ENCODE measurements around the gene SIK3. TPM values are rescaled to one million over a fixed set of nuclear protein-coding genes. Genes with fewer than 3 reads are reported as not detected.

SIK3 gene
- total and polyA plus RNA-seq, 12 donors: 9.9 to 47.3 (median 36.5) TPM

GRCh38 chr11:116888024-116888423, 210.2 kb downstream of the SIK3 start:
- Histone ChIP-seq H3K27ac (peak overlapping the region in 6 of 10 donors; percentile 15 to 77 (median 60)), H3K27me3 (no peaks in the 10 kb centered on the region), H3K4me3 (no peak overlapping the region), H3K4me1 (peaks cover 0 to 36% (median 22%) of the 10 kb centered on the region in 9 donors), H3K36me3 (peaks cover 0 to 27% (median 0%) of the 10 kb centered on the region in 9 donors), H3K9me3 (no peaks in the 10 kb centered on the region)
- DNase-seq (no peak), ATAC-seq (peak in 4 of 8 donors; percentile 49 to 68 (median 52))
- 50 to 66% methylated on average over 5 of the region's 5 CpGs for WGBS, 2 donors
- TF ChIP-seq, protein P1, sequence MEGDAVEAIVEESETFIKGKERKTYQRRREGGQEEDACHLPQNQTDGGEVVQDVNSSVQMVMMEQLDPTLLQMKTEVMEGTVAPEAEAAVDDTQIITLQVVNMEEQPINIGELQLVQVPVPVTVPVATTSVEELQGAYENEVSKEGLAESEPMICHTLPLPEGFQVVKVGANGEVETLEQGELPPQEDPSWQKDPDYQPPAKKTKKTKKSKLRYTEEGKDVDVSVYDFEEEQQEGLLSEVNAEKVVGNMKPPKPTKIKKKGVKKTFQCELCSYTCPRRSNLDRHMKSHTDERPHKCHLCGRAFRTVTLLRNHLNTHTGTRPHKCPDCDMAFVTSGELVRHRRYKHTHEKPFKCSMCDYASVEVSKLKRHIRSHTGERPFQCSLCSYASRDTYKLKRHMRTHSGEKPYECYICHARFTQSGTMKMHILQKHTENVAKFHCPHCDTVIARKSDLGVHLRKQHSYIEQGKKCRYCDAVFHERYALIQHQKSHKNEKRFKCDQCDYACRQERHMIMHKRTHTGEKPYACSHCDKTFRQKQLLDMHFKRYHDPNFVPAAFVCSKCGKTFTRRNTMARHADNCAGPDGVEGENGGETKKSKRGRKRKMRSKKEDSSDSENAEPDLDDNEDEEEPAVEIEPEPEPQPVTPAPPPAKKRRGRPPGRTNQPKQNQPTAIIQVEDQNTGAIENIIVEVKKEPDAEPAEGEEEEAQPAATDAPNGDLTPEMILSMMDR (IDR thresholded peaks at IDR 0.05): no peak
- intact Hi-C loops (cut with DNase I): loop anchor here in 1 of 10 donors (10.0 kb wide), 1 partner anchor 93 kb away; the partner anchor contains the start of gene APOA5

GRCh38 chr11:116885951-116886655, 212.1 kb downstream of the SIK3 start:
- WGBS, 2 donors: 58 to 69% methylated on average over 5 of the region's 5 CpGs
- intact Hi-C loops (cut with DNase I): loop anchor here in 1 of 10 donors (10.0 kb wide), 1 partner anchor 91 kb away; the partner anchor contains the start of gene APOA5

GRCh38 chr11:116882386-116882785, 215.8 kb downstream of the SIK3 start:
- intact Hi-C loops (cut with DNase I): loop anchor here in 4 of 10 donors (5.0 to 10.0 kb wide), 5 partner anchors 50 to 345 kb away; partner anchors contain the start of gene APOA5 (in 1 of the 4)
- no peaks in the 10 kb centered on the region for H3K27me3 ChIP-seq
- H3K4me3 ChIP-seq: no peak overlapping the region
- TF ChIP-seq, protein P1 (IDR thresholded peaks at IDR 0.05): no peak
- no peak for DNase-seq
- H3K27ac ChIP-seq: no peak overlapping the region
- no peaks in the 10 kb centered on the region for H3K9me3 ChIP-seq
- ATAC-seq: no peak
- H3K4me1 ChIP-seq: peaks cover 0 to 29% (median 14%) of the 10 kb centered on the region in 9 donors
- H3K36me3 ChIP-seq: peaks cover 0 to 16% (median 0%) of the 10 kb centered on the region in 9 donors

More at GRCh38 chr11:116885951-116886655, 212.1 kb downstream of the SIK3 start:
- Histone ChIP-seq H3K4me1 (peaks cover 0 to 36% (median 22%) of the 10 kb centered on the region in 9 donors), H3K27me3 (no peaks in the 10 kb centered on the region), H3K27ac (peak overlapping the region in 5 of 10 donors; percentile 49 to 77 (median 60)), H3K36me3 (peaks cover 0 to 18% (median 0%) of the 10 kb centered on the region in 9 donors), H3K9me3 (no peaks in the 10 kb centered on the region), H3K4me3 (no peak overlapping the region)
- DNase-seq: no peak
- peak; percentile 57 to 85 (median 78) for ATAC-seq
- TF ChIP-seq, protein P1 (IDR thresholded peaks at IDR 0.05): no peak

DNA sequence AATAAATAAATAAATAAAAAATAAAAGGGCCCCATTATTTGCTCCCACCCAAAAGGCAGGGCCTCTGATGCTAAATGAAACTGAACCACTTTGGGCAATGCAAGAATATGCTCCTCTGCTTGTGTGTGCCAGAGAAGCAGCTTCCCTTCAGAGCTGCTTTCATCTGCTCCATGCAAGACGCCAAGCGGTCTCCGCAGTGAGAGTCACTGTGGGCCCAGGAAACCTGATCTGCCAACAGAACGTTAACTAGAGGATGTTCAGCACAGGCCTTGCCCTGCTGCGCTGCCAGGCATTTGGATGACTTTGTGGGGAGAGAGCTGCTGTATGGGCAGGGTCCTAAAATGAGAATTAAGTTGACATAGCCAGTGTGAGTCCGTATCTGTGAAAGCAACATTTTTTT, 217.1 kb downstream of the SIK3 start:
- TF ChIP-seq, protein P1 (IDR thresholded peaks at IDR 0.05): no peak
- Histone ChIP-seq H3K27ac (no peak overlapping the region), H3K36me3 (peaks cover 0 to 22% (median 0%) of the 10 kb centered on the region in 9 donors), H3K4me3 (no peak overlapping the region), H3K9me3 (no peaks in the 10 kb centered on the region), H3K4me1 (peaks cover 0 to 20% (median 7%) of the 10 kb centered on the region in 9 donors), H3K27me3 (no peaks in the 10 kb centered on the region)
- 85 to 86% methylated on average over 6 of the region's 6 CpGs for WGBS, 2 donors
- intact Hi-C loops (cut with DNase I): loop anchor here in 6 of 10 donors (2.0 to 10.0 kb wide), 8 partner anchors 51 to 346 kb away; partner anchors contain the start of gene APOA5 (in 1 of the 6)
- no peak for ATAC-seq
- no peak for DNase-seq
